Measurements from ENCODE around the gene POTEB3. TPM values are rescaled to one million over a fixed set of nuclear protein-coding genes. Genes with fewer than 3 reads are reported as not detected.
"Not testable (repeated sequence)": the region's sequence is repeated elsewhere in the genome, so short reads cannot be mapped to it uniquely, and the experiment has no call there.

The POTEB3 gene
- polyA plus RNA-seq (2014; cell fraction: cytosol; rRNA removed) = not detected in 2 replicates
- polyA plus RNA-seq (2014; cell fraction: nucleus; rRNA removed) = not detected in 2 replicates

DNA sequence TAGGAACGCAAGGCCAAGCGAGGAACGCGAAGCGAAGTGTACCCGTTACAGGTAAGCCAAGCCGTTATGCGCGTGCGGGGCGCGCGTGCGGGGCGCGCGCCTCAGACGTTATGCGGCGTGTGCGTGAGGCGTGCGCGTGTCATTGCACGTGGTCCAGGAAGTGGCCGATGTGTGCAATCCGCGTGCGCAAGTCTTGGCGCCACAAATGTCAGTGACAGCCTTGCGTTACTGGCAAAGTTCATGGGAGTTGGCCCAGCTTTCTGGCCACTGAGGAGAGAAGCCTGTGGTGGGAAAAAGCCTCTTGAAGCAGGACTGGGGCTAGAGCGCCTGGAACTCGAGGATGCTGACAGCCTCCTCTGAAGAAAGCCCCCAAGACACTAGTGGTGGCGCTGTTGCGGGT lies at the start of gene POTEB3:
TSS of gene POTEB3 (minus strand) at position 101 of the 400 bp plus-strand sequence. CDS start 488 bp downstream, outside the sequence.
- not testable (repeated sequence) for DNase-seq (ENCODE audit: low spot score)

DNA sequence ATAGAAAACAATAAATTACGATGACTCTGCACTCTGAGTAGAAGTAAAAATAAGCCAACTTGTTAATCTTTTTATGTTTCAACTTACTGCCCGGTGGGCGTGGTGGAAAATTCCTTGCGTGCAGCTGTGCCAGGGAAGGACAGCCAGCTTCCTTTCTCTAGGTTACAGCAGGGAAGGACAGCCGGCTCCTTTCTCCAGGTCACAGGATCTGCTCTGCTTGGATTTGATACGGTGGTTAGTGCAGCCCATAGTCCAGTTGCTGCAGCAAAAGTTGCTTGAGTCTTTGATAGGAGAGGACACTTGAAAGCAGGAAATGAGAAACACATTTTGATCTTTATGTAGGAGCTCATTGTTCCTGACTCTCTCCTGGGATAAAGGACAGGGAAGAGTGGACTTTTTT lies 13.4 kb upstream of the POTEB3 start:
- not testable (repeated sequence) for DNase-seq (ENCODE audit: low spot score)

DNA sequence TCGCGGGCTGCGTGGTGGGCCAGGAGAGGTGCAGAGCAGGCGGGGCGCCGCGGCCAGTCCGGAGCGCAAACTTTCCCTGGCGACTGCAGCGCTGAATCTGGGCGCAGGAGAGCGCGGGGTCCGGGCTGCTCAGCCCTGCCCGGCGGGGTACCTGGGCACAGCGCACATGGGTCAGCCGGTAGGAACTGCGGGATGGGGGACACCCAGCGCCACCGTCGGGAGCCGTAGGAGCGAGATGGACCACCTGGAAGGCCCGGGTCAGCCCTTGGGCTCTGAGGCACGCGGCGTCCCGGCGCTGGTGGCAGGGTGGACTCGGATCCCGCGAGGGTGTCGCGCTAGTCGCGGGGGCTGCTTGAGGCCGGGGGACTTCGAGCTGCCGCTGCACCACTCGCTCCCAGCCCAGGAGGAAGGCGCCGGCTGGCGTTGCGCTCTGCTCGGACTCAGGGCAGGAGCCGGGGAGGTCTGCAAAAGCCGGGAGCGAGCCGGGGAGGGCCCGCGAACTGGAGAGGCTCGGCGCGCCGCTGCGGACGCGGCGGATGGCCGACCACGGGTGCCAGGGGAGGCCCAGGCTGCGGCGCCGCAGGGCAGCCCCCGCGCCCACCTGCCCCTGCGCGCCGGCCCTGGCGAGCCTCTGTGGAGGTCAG lies 11.7 kb upstream of the POTEB3 start:
- DNase-seq (ENCODE audit: low spot score) = not testable (repeated sequence)

DNA sequence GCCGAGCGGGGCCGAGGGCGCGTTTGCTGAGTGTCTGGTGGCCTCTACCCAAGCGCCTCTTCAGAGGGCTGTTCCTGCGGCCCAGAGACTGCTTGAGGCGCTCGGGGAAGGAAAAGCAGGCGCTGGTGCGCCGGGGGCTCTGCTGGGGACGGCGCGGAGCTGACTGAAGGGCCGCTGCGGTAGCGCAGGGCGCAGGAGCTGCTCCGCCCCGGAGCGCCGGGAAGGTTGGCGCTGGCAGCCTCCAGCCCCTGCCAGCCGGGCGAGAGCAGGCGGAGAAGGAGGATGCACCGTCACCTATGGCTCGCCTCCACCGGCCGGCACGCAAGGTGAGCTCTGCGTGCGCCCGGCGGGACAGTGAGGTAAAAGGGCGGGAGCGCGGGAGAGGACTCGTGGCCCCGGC lies 11.2 kb upstream of the POTEB3 start:
- DNase-seq (ENCODE audit: low spot score) = not testable (repeated sequence)

DNA sequence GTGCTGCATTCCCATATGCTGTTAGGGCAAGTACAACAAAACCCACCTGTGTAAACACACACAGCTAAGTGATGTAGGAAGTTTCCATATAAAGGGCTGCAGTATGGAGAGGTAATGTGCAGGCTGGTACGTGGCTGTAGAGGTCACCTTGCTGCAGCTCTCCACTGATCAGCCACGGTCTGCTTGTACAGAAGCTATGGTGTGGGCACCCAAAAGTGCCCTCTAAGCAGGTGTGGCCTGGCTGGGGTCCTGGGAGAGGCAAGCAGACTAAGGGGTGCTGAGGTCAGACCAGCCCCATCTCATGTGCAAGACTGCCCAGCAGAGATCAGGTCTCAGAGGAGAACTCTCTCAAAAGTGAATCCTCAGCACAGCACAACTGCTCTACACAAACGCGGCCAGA lies 32.9 kb downstream of the POTEB3 start:
- DNase-seq (ENCODE audit: low spot score) = not testable (repeated sequence)

DNA sequence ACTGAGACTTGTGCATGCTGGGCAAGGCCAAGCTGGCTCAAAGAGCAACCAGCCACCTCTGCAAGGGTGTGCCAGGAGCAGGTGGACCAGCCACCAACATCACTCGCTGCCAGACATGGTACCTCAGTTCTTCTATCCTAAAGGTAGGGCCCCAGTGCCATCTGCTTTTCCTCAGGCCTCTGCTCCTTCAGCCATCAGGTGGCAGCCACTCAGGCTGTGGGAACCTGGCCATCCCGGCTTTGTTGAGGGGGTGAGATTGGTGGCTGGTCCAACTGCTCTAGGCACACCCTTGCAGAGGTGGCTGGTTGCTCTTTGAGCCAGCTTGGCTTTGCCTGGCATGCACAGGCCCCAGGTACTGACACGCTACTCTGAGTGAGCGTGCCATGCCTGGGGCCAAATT lies 38.8 kb downstream of the POTEB3 start:
- DNase-seq (ENCODE audit: low spot score) = not testable (repeated sequence)

DNA sequence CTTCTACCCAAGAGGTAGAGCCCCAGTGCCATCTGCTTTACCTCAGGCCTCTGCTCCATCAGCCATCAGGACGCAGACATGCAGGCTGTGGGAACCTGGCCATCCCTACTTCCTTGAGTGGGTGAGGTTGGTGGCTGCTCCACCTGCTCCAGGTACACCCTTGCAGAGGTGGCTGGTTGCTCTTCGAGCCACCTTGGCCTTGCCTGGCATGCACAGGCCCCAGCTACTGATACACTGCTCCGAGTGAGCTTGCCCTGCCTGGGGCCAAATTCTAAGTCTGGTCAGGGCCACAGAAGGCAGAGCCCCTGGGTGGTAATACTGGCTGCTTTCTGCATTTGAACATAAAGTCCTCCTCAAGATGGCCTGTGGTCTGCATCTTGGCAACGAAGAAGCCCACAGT lies 41.2 kb downstream of the POTEB3 start:
- not testable (repeated sequence) for DNase-seq (ENCODE audit: low spot score)

DNA sequence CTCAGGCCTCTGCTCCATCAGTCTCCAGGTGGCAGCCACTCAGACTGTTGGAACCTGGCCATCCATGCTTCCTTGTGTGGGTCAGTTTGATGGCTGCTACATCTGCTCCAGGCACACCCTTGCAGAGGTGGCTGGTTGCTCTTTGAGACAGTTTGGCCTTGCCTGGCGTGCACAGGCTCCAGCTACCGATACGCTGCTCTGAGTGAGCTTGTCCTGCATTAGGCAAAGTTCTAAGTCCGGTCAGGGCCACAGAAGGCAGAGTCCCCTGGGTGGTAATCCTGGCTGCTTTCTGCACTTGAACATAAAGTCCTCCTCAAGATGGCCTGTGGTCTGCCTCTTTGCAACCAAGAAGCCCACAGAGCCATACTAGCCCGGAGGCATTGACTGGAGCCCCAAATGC lies 41.8 kb downstream of the POTEB3 start:
- not testable (repeated sequence) for DNase-seq (ENCODE audit: low spot score)

DNA sequence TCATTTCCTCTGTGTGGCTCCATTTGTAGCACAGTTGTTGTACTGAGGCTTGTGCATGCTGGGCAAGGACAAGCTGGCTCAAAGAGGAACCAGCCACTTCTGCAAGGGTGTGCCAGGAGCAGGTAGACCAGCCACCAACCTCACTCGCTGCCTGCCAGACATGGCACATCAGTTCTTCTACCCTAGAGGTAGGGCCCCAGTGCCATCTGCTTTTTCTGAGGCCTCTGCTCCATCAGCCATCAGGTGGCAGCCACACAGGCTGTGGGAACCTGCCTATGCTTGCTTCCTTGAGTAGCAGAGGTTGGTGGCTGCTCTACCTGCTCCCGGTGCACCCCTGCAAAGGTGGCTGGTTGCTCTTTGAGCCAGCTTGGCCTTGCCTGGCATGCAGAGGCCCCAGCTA lies 42.6 kb downstream of the POTEB3 start:
- DNase-seq (ENCODE audit: low spot score) = not testable (repeated sequence)

DNA sequence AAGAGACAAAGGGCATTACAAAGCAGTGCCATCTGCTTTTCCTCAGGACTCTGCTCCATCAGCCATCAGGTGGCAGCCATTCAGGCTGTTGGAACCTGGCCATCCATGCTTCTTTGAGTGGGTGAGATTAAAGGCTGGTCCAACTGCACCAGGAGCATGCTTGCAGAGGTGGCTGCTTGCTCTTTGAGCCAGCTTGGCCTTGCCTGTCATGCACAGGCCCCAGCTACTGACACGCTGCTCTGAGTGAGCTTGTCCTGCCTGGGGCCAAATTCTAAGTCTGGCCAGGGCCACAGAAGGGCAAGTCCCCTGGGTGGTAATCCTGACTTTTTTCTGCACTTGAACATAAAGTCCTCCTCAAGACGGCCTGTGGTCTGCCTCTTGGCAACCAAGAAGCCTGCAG lies 43.1 kb downstream of the POTEB3 start:
- DNase-seq (ENCODE audit: low spot score) = not testable (repeated sequence)

DNA sequence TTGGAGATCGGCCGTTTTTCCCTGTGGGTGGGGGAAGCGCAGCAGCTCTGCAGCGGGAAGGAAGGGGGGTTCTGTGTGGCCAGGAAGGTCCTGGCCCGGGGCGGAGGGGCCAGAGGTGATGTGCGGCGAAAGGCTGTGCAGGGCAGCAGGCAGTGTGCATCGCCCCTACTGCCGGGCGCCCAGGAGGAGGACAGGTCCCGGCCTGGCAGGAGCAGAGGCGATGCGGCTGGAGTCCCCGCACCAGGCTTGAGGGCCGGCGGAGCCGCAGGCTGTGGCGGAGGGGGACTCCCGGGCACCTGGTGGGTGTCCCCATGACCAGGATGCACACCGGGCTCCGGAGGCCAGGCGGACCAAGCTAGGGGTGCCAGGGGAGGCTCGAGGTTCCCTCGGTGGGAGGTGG lies 54.3 kb downstream of the POTEB3 start:
- DNase-seq (ENCODE audit: low spot score) = not testable (repeated sequence)

DNA sequence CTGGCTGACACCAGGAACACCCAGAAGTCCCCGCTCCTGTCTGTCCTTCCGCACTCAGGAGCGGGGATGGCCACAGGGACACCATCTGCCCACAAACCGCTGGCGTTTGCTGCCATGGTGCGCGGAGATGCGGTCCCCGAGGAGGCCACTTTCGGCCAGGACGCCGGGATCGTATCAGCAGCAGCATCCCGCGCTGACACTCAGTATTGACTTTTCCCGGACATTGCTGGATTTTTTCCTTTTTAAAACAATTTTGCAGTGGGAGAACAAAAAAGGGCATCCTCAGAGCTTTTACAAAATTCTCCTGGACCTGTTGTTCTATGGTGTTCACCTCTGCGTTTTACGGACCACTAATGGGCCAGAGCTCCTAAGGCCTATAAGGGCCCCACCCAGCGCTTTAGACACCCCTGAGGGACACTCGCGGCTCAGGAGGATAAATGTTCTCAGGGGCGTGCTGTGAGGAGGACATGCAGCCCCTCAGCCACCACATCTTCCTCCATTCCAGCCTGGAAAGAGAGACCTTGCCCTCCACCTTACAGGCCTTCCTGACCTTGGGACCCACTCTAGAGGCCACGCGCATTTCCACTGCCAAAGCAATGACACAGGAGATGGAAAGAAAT lies 56.3 kb downstream of the POTEB3 start:
- not testable (repeated sequence) for DNase-seq (ENCODE audit: low spot score)

DNA sequence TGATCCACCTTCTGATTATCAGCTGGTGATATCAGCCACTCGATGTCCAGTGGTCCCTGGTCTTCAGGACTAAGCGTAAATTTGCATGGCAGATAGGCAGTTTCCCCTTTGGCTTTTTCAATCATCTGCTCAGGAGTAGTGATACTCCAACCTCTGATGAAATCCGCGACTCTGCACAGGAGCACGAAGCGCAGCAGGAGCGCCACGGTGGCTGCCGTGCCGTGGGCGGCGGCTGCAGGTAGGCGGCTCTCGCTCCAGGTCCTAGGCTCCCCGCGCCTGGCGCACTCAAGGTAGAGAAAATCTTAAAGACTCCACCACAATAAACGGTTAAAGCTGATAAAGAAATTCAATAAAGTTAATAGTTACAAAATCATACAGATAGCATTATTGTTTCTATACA lies 66.6 kb downstream of the POTEB3 start:
- not testable (repeated sequence) for DNase-seq (ENCODE audit: low spot score)

DNA sequence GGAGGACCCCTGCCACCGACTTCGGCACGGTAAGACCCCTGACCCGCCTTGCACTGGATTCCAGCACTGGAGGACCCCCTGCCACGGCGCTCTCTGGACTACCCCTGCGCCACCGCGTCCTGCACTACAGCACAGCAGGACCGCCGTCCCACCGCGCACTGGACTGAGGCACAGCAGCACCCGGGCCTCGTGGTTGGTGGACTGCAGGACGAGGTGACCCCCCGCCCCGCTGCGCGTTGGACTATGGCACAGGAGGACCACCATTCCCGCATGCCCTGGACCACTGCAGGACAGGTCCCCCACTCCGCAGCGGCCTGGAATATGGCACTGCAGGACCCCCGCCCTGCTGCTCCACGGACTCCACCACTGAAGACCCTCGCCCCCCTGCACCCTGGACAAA lies 71.1 kb downstream of the POTEB3 start:
- not testable (repeated sequence) for DNase-seq (ENCODE audit: low spot score)

DNA sequence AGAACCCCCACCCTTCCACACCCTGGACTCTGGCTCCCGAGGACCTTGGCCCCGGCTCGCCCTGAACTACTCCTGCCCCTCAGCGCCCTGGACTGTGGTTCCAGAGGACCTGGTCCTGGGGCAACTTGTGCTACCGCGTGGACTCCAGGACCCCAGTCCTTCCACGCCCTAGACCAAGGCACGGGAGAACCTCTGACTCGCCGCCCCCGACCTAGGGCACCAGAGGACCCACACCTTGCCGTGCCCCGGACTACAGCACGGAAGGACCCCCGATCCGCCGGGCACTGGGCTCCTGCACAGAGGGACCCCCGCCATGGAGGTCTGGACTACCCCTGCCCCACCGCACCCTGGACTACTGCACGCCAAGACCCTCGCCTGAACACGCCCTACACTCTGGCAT lies 71.7 kb downstream of the POTEB3 start:
- DNase-seq (ENCODE audit: low spot score) = not testable (repeated sequence)

Small RNAs within 50 kb of the gene (small RNA-seq; reads per million reads assigned to genes)
- gene GRAMD4P6 (0 reads per million in 2 experiments), gene MIR3118-3 (0 reads per million in 2 experiments), gene RF00026 (0 reads per million in 2 experiments)
